ENCODE data around the gene TLR6. TPM values are rescaled to one million over a fixed set of nuclear protein-coding genes. Genes with fewer than 3 reads are reported as not detected.

Gene TLR6
- total RNA-seq, 2 donors from 2014 or later, result 0.13 to 0.53 TPM

DNA sequence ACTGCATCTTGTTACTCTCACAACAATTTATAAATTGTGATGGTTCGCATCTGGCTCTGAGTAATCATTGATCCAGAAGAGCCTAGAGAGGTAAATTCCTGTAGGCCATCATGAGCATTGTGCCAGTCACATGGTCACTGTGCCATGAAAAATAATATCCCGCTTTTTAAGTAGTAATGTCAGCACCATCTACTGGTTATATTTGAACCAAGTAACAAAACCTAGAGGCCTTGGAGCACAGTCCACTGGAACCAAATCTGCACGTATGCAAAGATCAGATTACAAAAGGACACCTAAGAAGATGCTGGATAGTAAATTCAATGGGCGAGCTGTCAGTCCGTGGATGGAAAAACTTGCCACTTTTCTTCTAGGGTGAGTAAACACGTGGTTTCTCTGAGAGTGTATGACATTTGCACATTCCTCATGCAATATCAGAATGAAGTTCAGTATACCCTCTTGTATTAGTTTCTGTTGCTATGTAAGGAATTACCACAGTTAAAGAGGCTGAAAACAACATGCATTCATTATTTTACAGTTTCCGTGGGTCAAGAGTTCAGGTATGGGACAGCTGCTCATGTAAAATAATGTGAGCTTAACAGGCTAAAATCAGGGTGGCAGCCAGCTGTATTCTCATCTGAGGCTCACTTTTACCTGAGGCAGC, 37.8 kb upstream of the TLR6 start:
- Mint-ChIP-seq H3K27ac (no peak overlapping the region), H3K4me3 (no peak overlapping the region), H3K4me1 (no peaks in the 10 kb centered on the region), H3K9me3 (no peaks in the 10 kb centered on the region), H3K27me3 (ENCODE audit: insufficient read depth) (no peaks in the 10 kb centered on the region), H3K36me3 (ENCODE audit: low read depth) (peaks cover 18% of the 10 kb centered on the region)
- Histone ChIP-seq H3K9me3 (ENCODE audit: control insufficient read depth, low read length) (no peaks in the 10 kb centered on the region), H3K9ac (ENCODE audit: extremely low read depth, low read length, poor library complexity, severe bottlenecking) (no peak overlapping the region), H3K27ac (ENCODE audit: low read depth, low read length) (no peak overlapping the region), H3K36me3 (ENCODE audit: control insufficient read depth, insufficient read depth, low read length) (peaks cover 22% of the 10 kb centered on the region), H3K4me3 (ENCODE audit: low read length) (no peak overlapping the region), H3K4me1 (ENCODE audit: control insufficient read depth, insufficient read depth, low read length) (peaks cover 4% of the 10 kb centered on the region), H3K27me3 (ENCODE audit: control insufficient read depth, insufficient read depth, low read length, poor library complexity, severe bottlenecking) (no peaks in the 10 kb centered on the region)
- WGBS, 2 experiments (ENCODE audit: insufficient coverage in 1 of 2, insufficient read length in 1 of 2), result 95 to 97% methylated on average over 5 to 7 of the region's 7 CpGs
- TF ChIP-seq, protein P1, sequence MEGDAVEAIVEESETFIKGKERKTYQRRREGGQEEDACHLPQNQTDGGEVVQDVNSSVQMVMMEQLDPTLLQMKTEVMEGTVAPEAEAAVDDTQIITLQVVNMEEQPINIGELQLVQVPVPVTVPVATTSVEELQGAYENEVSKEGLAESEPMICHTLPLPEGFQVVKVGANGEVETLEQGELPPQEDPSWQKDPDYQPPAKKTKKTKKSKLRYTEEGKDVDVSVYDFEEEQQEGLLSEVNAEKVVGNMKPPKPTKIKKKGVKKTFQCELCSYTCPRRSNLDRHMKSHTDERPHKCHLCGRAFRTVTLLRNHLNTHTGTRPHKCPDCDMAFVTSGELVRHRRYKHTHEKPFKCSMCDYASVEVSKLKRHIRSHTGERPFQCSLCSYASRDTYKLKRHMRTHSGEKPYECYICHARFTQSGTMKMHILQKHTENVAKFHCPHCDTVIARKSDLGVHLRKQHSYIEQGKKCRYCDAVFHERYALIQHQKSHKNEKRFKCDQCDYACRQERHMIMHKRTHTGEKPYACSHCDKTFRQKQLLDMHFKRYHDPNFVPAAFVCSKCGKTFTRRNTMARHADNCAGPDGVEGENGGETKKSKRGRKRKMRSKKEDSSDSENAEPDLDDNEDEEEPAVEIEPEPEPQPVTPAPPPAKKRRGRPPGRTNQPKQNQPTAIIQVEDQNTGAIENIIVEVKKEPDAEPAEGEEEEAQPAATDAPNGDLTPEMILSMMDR (conservative IDR thresholded peaks at IDR 0.05), result no peak
- DNase-seq, result no peak

DNA sequence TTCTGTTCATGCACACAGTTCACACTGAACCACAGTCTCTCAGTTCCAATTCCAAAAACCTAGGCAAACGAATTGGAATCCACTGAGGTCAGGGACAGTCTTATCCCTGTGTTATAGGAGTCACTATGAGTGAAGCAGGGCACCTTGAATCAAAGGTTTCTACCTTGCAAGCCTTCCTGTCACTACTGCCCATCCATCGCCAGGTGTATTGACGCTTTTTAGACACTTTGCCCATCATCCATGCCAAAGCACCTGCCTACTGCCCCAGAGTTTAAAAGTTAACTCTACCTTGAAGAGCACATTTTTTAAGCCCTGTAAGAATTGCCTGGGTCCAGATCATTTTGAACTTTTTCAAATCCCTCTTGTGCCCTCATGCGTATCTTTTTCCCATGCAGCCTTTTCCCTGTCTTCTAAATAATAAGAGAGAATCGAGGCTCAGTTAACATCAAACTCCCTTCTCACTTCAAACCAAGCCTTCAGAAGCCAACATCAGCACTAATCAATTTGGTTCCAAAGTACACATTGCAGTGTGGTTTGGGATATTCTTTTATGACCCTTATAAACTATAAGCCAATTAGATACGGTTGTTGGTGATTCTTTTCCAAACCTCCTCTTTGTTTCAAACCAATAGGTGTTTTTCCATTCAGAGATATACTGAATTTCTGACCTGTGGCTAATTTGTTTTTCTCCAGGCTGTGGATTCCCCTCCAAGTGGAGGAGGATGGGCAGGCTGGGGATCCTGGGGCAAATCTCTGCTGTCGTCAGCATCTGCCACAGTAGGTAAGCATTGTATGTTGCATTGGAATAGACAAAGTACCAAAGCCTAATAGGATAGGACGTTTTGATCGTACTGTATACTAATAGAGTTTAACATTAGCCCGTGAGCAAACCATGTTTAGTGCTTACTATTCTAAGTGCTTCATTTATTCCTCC, 34.7 kb upstream of the TLR6 start:
- Mint-ChIP-seq H3K27me3 (ENCODE audit: insufficient read depth) (no peaks in the 10 kb centered on the region), H3K4me3 (no peak overlapping the region), H3K36me3 (ENCODE audit: low read depth) (peaks cover 21% of the 10 kb centered on the region), H3K27ac (no peak overlapping the region), H3K4me1 (no peaks in the 10 kb centered on the region), H3K9me3 (no peaks in the 10 kb centered on the region)
- WGBS, 2 experiments (ENCODE audit: insufficient coverage in 1 of 2, insufficient read length in 1 of 2), result 94 to 97% methylated on average over 7 to 10 of the region's 10 CpGs
- no peak for DNase-seq
- no peaks in the 10 kb centered on the region for H3K27me3 ChIP-seq (ENCODE audit: control insufficient read depth, insufficient read depth, low read length, poor library complexity, severe bottlenecking)
- TF ChIP-seq, protein P1 (conservative IDR thresholded peaks at IDR 0.05), result no peak
- H3K27ac ChIP-seq (ENCODE audit: low read depth, low read length), result no peak overlapping the region
- H3K9ac ChIP-seq (ENCODE audit: extremely low read depth, low read length, poor library complexity, severe bottlenecking), result no peak overlapping the region
- H3K36me3 ChIP-seq (ENCODE audit: control insufficient read depth, insufficient read depth, low read length), result peaks cover 15% of the 10 kb centered on the region
- H3K4me3 ChIP-seq (ENCODE audit: low read length), result no peak overlapping the region
- H3K4me1 ChIP-seq (ENCODE audit: control insufficient read depth, insufficient read depth, low read length), result peaks cover 4% of the 10 kb centered on the region
- H3K9me3 ChIP-seq (ENCODE audit: control insufficient read depth, low read length), result no peaks in the 10 kb centered on the region

DNA sequence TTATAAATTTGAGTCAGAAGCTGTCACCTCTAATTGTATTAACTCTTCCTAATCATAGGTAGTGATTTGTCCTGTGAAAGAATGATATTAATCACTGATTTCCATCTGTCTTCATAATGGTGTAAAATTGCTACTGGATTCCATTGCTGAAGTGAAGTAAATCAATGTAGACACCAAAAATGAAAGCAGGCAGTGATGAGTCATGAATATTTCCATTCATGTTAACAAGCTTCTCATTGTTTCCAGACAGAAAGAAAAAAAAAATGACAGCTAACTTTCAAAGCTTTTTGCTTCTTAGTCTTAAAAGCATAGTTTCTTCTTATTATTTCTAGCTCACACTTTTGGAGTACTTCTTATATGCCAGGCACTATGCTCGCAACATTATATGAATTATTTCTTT, 32.5 kb upstream of the TLR6 start:
- Mint-ChIP-seq H3K4me3 (no peak overlapping the region), H3K4me1 (no peaks in the 10 kb centered on the region), H3K9me3 (no peaks in the 10 kb centered on the region), H3K27ac (no peak overlapping the region), H3K36me3 (ENCODE audit: low read depth) (peaks cover 11% of the 10 kb centered on the region), H3K27me3 (ENCODE audit: insufficient read depth) (no peaks in the 10 kb centered on the region)
- no peak for DNase-seq
- no peak overlapping the region for H3K9ac ChIP-seq (ENCODE audit: extremely low read depth, low read length, poor library complexity, severe bottlenecking)
- no peaks in the 10 kb centered on the region for H3K9me3 ChIP-seq (ENCODE audit: control insufficient read depth, low read length)
- WGBS, 2 experiments (ENCODE audit: insufficient coverage in 1 of 2, insufficient read length in 1 of 2), result 100% methylated on average over 1 of the region's 1 CpG; no CpG with 5 or more reads in 1 of the 2 experiments
- H3K27me3 ChIP-seq (ENCODE audit: control insufficient read depth, insufficient read depth, low read length, poor library complexity, severe bottlenecking), result no peaks in the 10 kb centered on the region
- peaks cover 10% of the 10 kb centered on the region for H3K36me3 ChIP-seq (ENCODE audit: control insufficient read depth, insufficient read depth, low read length)
- no peak overlapping the region for H3K27ac ChIP-seq (ENCODE audit: low read depth, low read length)
- peaks cover 4% of the 10 kb centered on the region for H3K4me1 ChIP-seq (ENCODE audit: control insufficient read depth, insufficient read depth, low read length)
- no peak overlapping the region for H3K4me3 ChIP-seq (ENCODE audit: low read length)
- TF ChIP-seq, protein P1 (conservative IDR thresholded peaks at IDR 0.05), result no peak
